NCI-H1092 treated with DMSO at 0.1 percent for 48 hours (cell line): Measurements from ENCODE around the gene CDK14.
"Not testable (repeated sequence)": the region's sequence is repeated elsewhere in the genome, so short reads cannot be mapped to it uniquely, and the experiment has no call there.

ENCODE experiments used
- DNase-seq: peaks from one replicate; lab custom pipeline; 2025; lab: John Stamatoyannopoulos, UW

CDK14 gene

GRCh38 chr7:90897961-90898469 lies 301.9 kb downstream of the CDK14 start:
- DNase-seq, result no peak

- DNase-seq, result no peak
Measured at GRCh38 chr7:90900628-90901356, 304.7 kb downstream of the CDK14 start.

GRCh38 chr7:90903841-90904240 lies 307.7 kb downstream of the CDK14 start:
- DNase-seq, result no peak

GRCh38 chr7:90910136-90910535 lies 314.0 kb downstream of the CDK14 start:
- DNase-seq, result no peak

- DNase-seq, result no peak
Measured at GRCh38 chr7:90916319-90916718, 320.2 kb downstream of the CDK14 start.

GRCh38 chr7:90917539-90917938 lies 321.4 kb downstream of the CDK14 start:
- no peak for DNase-seq

GRCh38 chr7:90918303-90918702 lies 322.2 kb downstream of the CDK14 start:
- DNase-seq, result no peak

- DNase-seq, result no peak
Measured at GRCh38 chr7:90919816-90920215, 323.7 kb downstream of the CDK14 start.

- no peak for DNase-seq
Measured at GRCh38 chr7:90920336-90920735, 324.2 kb downstream of the CDK14 start.

GRCh38 chr7:90923541-90923997 lies 327.4 kb downstream of the CDK14 start:
- no peak for DNase-seq

- DNase-seq, result not testable (repeated sequence)
Measured at GRCh38 chr7:90928700-90929424, 332.7 kb downstream of the CDK14 start.

GRCh38 chr7:90931986-90932916 lies 336.1 kb downstream of the CDK14 start:
- peak; percentile 55 for DNase-seq

- DNase-seq, result no peak
Measured at GRCh38 chr7:90933041-90933440, 336.9 kb downstream of the CDK14 start.

- no peak for DNase-seq
Measured at GRCh38 chr7:90933984-90934383, 337.9 kb downstream of the CDK14 start.

- no peak for DNase-seq
Measured at GRCh38 chr7:90938371-90938770, 342.2 kb downstream of the CDK14 start.

- DNase-seq, result no peak
Measured at GRCh38 chr7:90939666-90940065, 343.5 kb downstream of the CDK14 start.

- DNase-seq, result no peak
Measured at GRCh38 chr7:90944021-90944420, 347.9 kb downstream of the CDK14 start.

- no peak for DNase-seq
Measured at GRCh38 chr7:90945104-90945787, 349.1 kb downstream of the CDK14 start.

GRCh38 chr7:90946730-90947501 lies 350.8 kb downstream of the CDK14 start:
- no peak for DNase-seq

GRCh38 chr7:90948085-90948484 lies 352.0 kb downstream of the CDK14 start:
- DNase-seq, result no peak

- no peak for DNase-seq
Measured at GRCh38 chr7:90951229-90951628, 355.1 kb downstream of the CDK14 start.
